Sigmoid colon (tissue), 7 donors: ENCODE results near the gene PALB2. TPM values are rescaled to one million over a fixed set of nuclear protein-coding genes. Genes with fewer than 3 reads are reported as not detected.
"Not testable (repeated sequence)": the region's sequence is repeated elsewhere in the genome, so short reads cannot be mapped to it uniquely, and the experiment has no call there.

ENCODE experiments used
- DNase-seq: peaks from one replicate; pipeline ENCODE4 v3.0.0-alpha.2; 2019
- H3K27ac ChIP-seq, 4 donors: fragments of 200-600 bp; sonication (generic); one replicate each; pipeline ENCODE4 v1.5.1; 2016 to 2019; ENCODE audit warnings: mild to moderate bottlenecking in 1 of 4
- H3K27me3 ChIP-seq, 3 donors: fragments of 200-600 bp; sonication (generic); one replicate each; pipeline ENCODE4 v1.5.1; 2019; ENCODE audit warnings: mild to moderate bottlenecking in 1 of 3
- H3K36me3 ChIP-seq, 4 donors: fragments of 200-600 bp; sonication (generic); one replicate each; pipeline ENCODE4 v1.5.1; 2016 to 2019
- H3K4me1 ChIP-seq, 4 donors: fragments of 200-600 bp; sonication (generic); one replicate each; pipeline ENCODE4 v1.5.1; 2017 to 2019
- H3K4me3 ChIP-seq, 4 donors: fragments of 200-600 bp; sonication (generic); one replicate each; pipeline ENCODE4 v1.5.1; 2017 to 2019; ENCODE audit warnings: mild to moderate bottlenecking in 2 of 4, moderate library complexity in 1 of 4
- H3K9me3 ChIP-seq, 4 donors: fragments of 200-600 bp in 3 of 4; sonication (generic) in 3 of 4; one replicate each; pipeline versions ENCODE4 v1.5.1 to v1.6.1; 2013 to 2019
- CTCF ChIP-seq, 4 experiments: fragments of 450-650 bp in 3 of 4; fragments of 200-600 bp in 1 of 4; IDR thresholded peaks; one replicate each; pipeline ENCODE4 v1.5.1; 2016 to 2019; ENCODE audit warnings: antibody characterized with exemption in 4 of 4, mild to moderate bottlenecking in 3 of 4, moderate library complexity in 2 of 4
- EP300 ChIP-seq, 4 donors: sonication (generic); formaldehyde crosslinking; IDR thresholded peaks; one replicate each; pipeline ENCODE4 v1.6.1; 2017; ENCODE audit warnings: antibody characterized with exemption in 4 of 4
- POLR2A ChIP-seq, 2 donors: fragments of 450-650 bp; IDR thresholded peaks; one replicate each; pipeline ENCODE4 v1.6.1; 2016; ENCODE audit warnings: antibody characterized with exemption in 2 of 2, mild to moderate bottlenecking in 2 of 2, moderate library complexity in 2 of 2
- POLR2AphosphoS5 ChIP-seq, 4 donors: sonication (generic); formaldehyde crosslinking; IDR thresholded peaks; one replicate each; pipeline ENCODE4 v1.6.1; 2017; ENCODE audit warnings: antibody characterized with exemption in 4 of 4
- whole genome bisulfite sequencing, 2 donors: extraction: QIAGEN DNeasy Blood & Tissue Kit; methylation state at CpG; one replicate each; pipeline ENCODE4 v1.1.7; 2013; 5-methylcytosine and 5-hydroxymethylcytosine counted together
- intact Hi-C: fragments of 100-400 bp; cut with DNase I; formaldehyde crosslinking; loops from one replicate; pipeline ENCODE4 v1.15.1; 2023
- polyA plus RNA-seq, 3 donors: library from polyadenylated mRNA; stranded (reverse); fragments of 200-250 nt; gene quantifications; one replicate each; pipeline ENCODE4 v1.2.3, GENCODE V29; 2013
- total RNA-seq, 4 donors: library from RNA; depleted of rRNA; stranded (reverse); fragments of >200 nt; gene quantifications; one replicate each; pipeline ENCODE4 v1.1.0, GENCODE V29; 2016
- donor health status: healthy with polysubstance abuse.
- donor health status: Bipolar disorder and iron deficiency.
- donor health status: healthy.

Gene PALB2
- total and polyA plus RNA-seq, 7 donors: 7.2 to 11.2 (median 8.1) TPM

- DNase-seq: no peak
- H3K27me3 ChIP-seq: no peaks in the 10 kb centered on the region
- H3K4me1 ChIP-seq: no peaks in the 10 kb centered on the region
- H3K27ac ChIP-seq: no peak overlapping the region
- no peak overlapping the region for H3K4me3 ChIP-seq
- WGBS, 2 donors: 48 to 85% methylated on average over 9 of the region's 9 CpGs
- peaks cover 3 to 85% (median 12%) of the 10 kb centered on the region in 4 donors for H3K36me3 ChIP-seq
- TF ChIP-seq CTCF (IDR thresholded peaks at IDR 0.05): no peak
- no peak for TF ChIP-seq EP300 (IDR thresholded peaks at IDR 0.05)
- TF ChIP-seq POLR2A (IDR thresholded peaks at IDR 0.05): no peak
- no peak for TF ChIP-seq POLR2AphosphoS5 (IDR thresholded peaks at IDR 0.05)
- intact Hi-C loops: no loop called here
- H3K9me3 ChIP-seq: no peaks in the 10 kb centered on the region
Observed at GRCh38 chr16:23615805-23616204, 25.3 kb downstream of the PALB2 start.

GRCh38 chr16:23611936-23612335 lies 29.2 kb downstream of the PALB2 start:
- peaks cover 0 to 82% (median 6%) of the 10 kb centered on the region in 4 donors for H3K36me3 ChIP-seq
- WGBS, 2 donors: 97 to 99% methylated on average over 3 of the region's 3 CpGs
- intact Hi-C loops: no loop called here

GRCh38 chr16:23610905-23611304 lies 30.2 kb downstream of the PALB2 start:
- H3K27ac ChIP-seq, H3K9me3 ChIP-seq, H3K27me3 ChIP-seq, H3K4me1 ChIP-seq, intact Hi-C loops, DNase-seq, H3K4me3 ChIP-seq: not testable (repeated sequence)
- 97 to 99% methylated on average over 6 of the region's 6 CpGs for WGBS, 2 donors
- peaks cover 0 to 83% (median 6%) of the 10 kb centered on the region in 4 donors for H3K36me3 ChIP-seq

More at GRCh38 chr16:23611936-23612335, 29.2 kb downstream of the PALB2 start:
- no peaks in the 10 kb centered on the region for H3K9me3 ChIP-seq
- no peak overlapping the region for H3K4me3 ChIP-seq
- no peaks in the 10 kb centered on the region for H3K27me3 ChIP-seq
- no peak overlapping the region for H3K27ac ChIP-seq
- H3K4me1 ChIP-seq: no peaks in the 10 kb centered on the region
- TF ChIP-seq CTCF (IDR thresholded peaks at IDR 0.05) (no peak), EP300 (IDR thresholded peaks at IDR 0.05) (no peak), POLR2AphosphoS5 (IDR thresholded peaks at IDR 0.05) (no peak), POLR2A (IDR thresholded peaks at IDR 0.05) (no peak)
- DNase-seq: no peak

GRCh38 chr16:23609929-23610328 lies 31.2 kb downstream of the PALB2 start:
- 96 to 98% methylated on average over 1 of the region's 1 CpG for WGBS, 2 donors
- no peaks in the 10 kb centered on the region for H3K9me3 ChIP-seq
- no peaks in the 10 kb centered on the region for H3K27me3 ChIP-seq
- no peak overlapping the region for H3K4me3 ChIP-seq
- no peak overlapping the region for H3K27ac ChIP-seq
- no peak for DNase-seq
- no peak for TF ChIP-seq EP300 (IDR thresholded peaks at IDR 0.05)
- TF ChIP-seq POLR2AphosphoS5 (IDR thresholded peaks at IDR 0.05): no peak
- TF ChIP-seq POLR2A (IDR thresholded peaks at IDR 0.05): no peak
- no peak for TF ChIP-seq CTCF (IDR thresholded peaks at IDR 0.05)
- H3K4me1 ChIP-seq: no peaks in the 10 kb centered on the region
- intact Hi-C loops: no loop called here
- peaks cover 3 to 82% (median 7%) of the 10 kb centered on the region in 4 donors for H3K36me3 ChIP-seq

GRCh38 chr16:23608194-23608593 lies 32.9 kb downstream of the PALB2 start:
- Histone ChIP-seq H3K27ac (no peak overlapping the region), H3K27me3 (no peaks in the 10 kb centered on the region), H3K4me3 (no peak overlapping the region), H3K36me3 (peaks cover 4 to 84% (median 9%) of the 10 kb centered on the region in 4 donors), H3K4me1 (no peaks in the 10 kb centered on the region), H3K9me3 (no peaks in the 10 kb centered on the region)
- TF ChIP-seq EP300 (IDR thresholded peaks at IDR 0.05): no peak
- TF ChIP-seq POLR2A (IDR thresholded peaks at IDR 0.05): no peak
- no peak for TF ChIP-seq CTCF (IDR thresholded peaks at IDR 0.05)
- TF ChIP-seq POLR2AphosphoS5 (IDR thresholded peaks at IDR 0.05): no peak
- 86 to 92% methylated on average over 4 of the region's 4 CpGs for WGBS, 2 donors
- DNase-seq: no peak
- intact Hi-C loops: no loop called here
